ENCODE results near the gene NR1I3.

- TF ChIP-seq, protein P1, sequence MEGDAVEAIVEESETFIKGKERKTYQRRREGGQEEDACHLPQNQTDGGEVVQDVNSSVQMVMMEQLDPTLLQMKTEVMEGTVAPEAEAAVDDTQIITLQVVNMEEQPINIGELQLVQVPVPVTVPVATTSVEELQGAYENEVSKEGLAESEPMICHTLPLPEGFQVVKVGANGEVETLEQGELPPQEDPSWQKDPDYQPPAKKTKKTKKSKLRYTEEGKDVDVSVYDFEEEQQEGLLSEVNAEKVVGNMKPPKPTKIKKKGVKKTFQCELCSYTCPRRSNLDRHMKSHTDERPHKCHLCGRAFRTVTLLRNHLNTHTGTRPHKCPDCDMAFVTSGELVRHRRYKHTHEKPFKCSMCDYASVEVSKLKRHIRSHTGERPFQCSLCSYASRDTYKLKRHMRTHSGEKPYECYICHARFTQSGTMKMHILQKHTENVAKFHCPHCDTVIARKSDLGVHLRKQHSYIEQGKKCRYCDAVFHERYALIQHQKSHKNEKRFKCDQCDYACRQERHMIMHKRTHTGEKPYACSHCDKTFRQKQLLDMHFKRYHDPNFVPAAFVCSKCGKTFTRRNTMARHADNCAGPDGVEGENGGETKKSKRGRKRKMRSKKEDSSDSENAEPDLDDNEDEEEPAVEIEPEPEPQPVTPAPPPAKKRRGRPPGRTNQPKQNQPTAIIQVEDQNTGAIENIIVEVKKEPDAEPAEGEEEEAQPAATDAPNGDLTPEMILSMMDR (conservative IDR thresholded peaks at IDR 0.05; ENCODE audit: low read depth in 2 of 2): peak; percentile 95 to 97
- no peak for TF ChIP-seq REST (IDR thresholded peaks at IDR 0.05; ENCODE audit: unreplicated experiment)
- no peak for TF ChIP-seq EZH2 (IDR thresholded peaks at IDR 0.05; ENCODE audit: low read depth, unreplicated experiment)
- TF ChIP-seq CREB1 (CRISPR knock-in tag; IDR thresholded peaks at IDR 0.05; ENCODE audit: low read depth): no peak
Observed at GRCh38 chr1:161209790-161210409, 28.1 kb downstream of the NR1I3 start.

Data from GM23338 (cell line).